AG10803 (cell line): ENCODE results near the gene HECTD2.

Experiments used
- DNase-seq: peaks from one replicate; pipeline ENCODE4 v3.0.0; 2010; ENCODE audit warnings: low read depth
- H3K4me3 ChIP-seq: 2 replicates; pipeline ENCODE4 v1.5.1; 2011; ENCODE audit warnings: mild to moderate bottlenecking, low read length, control low read depth
- TF ChIP-seq, protein P1 (sequence below): conservative IDR thresholded peaks from 2 replicates; pipeline ENCODE4 v1.5.1; 2011; ENCODE audit warnings: mild to moderate bottlenecking, low read length, control low read depth, inconsistent platforms

HECTD2 gene

DNA sequence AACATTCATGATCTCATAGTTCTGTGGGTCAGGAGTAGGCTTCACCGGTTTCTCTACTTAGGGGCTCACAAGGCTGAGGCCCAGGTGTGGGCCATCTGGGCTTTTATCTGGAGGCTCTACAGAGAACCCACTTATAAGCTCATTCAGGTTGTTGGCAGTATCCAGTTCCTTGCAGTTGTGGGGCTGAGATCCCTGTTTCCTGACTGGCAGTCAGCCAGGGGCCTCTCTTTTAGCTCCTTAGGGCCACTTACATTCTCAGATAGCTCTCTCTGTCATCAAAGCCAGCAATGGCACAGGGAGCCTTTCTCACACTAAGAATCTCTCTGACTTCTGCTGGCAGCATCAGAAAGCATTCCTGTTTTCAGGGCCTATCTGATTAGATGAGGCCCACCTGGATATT is 18.2 kb upstream of the HECTD2 start:
- DNase-seq: no peak
- no peak overlapping the region for H3K4me3 ChIP-seq
- TF ChIP-seq, protein P1, sequence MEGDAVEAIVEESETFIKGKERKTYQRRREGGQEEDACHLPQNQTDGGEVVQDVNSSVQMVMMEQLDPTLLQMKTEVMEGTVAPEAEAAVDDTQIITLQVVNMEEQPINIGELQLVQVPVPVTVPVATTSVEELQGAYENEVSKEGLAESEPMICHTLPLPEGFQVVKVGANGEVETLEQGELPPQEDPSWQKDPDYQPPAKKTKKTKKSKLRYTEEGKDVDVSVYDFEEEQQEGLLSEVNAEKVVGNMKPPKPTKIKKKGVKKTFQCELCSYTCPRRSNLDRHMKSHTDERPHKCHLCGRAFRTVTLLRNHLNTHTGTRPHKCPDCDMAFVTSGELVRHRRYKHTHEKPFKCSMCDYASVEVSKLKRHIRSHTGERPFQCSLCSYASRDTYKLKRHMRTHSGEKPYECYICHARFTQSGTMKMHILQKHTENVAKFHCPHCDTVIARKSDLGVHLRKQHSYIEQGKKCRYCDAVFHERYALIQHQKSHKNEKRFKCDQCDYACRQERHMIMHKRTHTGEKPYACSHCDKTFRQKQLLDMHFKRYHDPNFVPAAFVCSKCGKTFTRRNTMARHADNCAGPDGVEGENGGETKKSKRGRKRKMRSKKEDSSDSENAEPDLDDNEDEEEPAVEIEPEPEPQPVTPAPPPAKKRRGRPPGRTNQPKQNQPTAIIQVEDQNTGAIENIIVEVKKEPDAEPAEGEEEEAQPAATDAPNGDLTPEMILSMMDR: no peak

DNA sequence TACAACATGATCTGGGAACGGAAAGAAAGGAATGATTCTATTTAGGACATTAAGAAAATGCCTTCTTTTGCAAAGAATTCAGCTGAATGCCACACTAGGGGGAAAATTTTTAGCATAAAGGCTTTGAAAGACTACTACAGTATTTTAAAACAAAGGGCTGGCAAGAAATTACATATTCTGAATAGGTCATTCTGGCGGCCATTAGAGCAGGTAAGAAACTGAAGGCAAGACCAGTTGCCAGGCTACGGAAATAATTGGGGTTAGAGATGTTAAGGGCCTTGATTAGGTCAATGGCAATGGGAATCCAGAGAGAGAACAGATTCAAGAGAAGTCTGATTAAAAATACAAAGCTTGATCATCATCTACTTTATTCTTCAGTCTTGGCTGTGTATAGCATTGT is 3.8 kb upstream of the HECTD2 start:
- DNase-seq: no peak
- TF ChIP-seq, protein P1: no peak
- no peak overlapping the region for H3K4me3 ChIP-seq

DNA sequence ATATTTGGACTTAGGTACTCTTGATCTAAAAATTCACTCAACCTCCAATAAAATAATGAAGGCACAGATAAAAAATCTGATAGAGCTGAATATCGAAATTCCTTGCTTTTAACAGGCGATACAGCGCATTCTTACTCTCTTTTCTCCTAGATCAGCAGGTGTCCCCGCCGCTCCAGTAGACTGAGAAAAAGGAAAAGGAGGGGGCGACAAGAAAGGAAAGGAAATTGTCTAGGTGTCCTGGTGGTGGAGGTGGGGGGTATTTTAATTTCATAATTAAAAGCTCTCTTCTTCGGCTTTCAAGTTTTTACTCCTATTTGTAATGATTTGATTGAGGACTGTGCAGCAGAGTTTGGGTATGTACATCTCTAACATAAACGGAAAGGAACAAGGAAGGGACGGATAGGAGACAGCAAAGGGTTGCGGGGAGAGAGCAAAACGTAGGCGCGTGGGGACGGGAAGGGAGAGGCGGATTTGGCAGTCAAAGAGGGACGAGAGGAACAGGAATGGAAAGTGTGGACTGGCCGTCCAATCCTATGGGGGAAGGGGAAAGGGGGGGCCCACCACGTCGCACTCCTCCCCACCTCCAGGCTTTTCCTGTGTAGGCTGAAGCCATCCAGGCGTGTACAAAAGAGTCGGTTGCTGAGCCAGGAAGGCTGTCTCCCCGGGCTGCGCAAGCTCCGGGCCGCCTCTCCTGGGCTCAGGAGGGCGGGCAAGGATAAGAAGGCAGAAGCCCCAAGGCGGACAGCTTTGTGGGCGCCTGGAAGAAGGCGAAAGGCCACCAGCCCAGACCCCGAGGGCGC is 875 bp upstream of the HECTD2 start:
- peak overlapping the region; percentile 82 for H3K4me3 ChIP-seq
- peak; percentile 91 for DNase-seq
- TF ChIP-seq, protein P1: no peak

DNA sequence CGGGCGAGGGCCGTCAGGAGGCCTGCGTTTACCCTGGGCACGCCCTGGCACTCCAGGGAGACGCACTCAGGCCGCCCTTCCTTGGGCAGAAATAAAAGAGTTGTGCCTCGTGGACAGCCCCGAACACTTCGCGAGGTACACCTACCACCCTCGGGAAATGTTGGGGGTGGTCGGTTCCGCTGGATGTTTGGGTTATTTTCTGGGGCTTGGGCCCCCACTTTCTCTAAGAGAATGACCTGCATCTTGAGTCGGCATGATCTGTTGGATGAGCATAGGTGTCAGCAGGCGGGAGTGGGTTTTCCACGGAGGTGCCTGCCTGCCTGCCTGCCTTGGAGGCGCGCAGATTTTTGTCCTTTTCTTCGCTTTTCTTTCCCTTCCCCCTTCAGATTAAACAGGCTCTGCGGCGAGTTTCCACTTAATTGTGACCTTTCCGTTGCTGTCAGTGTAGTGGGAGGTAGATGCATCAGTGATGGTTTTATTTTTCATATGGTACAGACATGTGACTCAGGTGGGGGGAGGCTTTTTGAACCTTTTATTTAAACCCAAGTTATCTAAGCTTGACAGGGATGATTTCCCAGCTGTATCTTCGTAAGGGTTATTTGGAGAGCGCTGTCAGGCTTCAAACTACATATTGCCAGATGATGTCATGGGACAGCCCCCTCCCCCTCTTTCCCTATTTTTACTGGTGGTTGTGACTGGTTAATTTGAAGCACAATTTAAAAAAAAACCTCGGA is 661 bp downstream of the HECTD2 start:
- peak; percentile 18 for DNase-seq

DNA sequence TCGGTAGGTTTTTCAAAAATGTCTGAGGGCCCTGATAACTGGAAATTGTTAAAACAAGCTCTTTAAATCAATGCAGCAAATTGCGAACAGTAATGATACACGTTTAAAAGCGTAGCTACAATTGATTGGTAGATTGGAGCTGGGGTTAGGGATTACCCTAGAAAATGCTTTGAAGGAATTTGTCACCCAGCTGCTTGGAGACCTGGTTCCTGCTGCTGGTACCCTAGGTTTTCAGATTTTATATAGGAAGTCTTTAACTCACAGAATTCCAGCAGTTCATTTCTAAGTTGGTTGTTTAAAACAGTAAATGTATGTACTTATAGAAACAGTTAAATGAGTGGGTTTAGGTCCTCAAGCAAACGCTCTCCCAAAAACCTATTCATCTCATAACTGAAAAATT is 1.5 kb downstream of the HECTD2 start:
- no peak for DNase-seq
- H3K4me3 ChIP-seq: peak overlapping the region; percentile 78
- TF ChIP-seq, protein P1: no peak

More for the DNA sequence above, 661 bp downstream of the HECTD2 start:
- peak overlapping the region; percentile 78 for H3K4me3 ChIP-seq
- TF ChIP-seq, protein P1: no peak

DNA sequence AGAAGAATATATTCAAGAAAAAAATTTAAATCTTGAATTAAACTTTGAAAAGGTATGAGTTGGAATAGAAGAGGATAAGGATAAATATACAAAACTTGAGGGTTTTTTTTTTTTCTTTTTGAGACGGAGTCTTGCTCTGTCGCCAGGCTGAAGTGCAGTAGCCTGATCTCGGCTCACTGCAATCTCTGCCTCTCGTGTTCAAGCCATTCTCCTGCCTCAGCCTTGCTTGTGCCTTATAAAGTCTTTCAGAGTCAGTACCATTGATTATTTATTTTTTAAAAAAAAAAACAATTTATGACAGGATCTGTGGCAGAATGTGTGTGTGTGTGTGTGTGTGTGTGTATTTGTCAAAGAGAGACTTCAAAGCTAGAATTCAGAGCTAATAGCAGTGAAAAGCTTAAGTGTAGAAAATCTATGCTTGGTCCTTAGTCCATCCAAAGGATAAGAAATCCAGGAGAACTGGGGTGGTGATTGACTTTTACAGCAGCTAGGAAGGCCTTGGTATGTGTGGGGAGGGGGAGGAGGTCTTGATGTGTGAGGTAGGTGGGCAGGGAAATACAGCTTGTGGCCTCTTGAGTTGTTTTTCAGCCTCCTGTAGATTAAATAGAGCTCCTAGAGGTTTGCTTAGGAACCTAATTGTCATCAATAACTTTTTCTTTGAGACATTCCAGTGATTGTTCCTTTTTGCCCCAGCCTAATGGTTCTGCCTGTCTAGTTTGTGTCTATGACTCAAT is 2.4 kb downstream of the HECTD2 start:
- TF ChIP-seq, protein P1: no peak
- H3K4me3 ChIP-seq: no peak overlapping the region
- no peak for DNase-seq
